Measurements from ENCODE around the gene FFAR1.

Gene FFAR1

GRCh38 chr19:35347171-35347929 lies at the start of gene FFAR1:
Gene FFAR1 (plus strand): TSS chr19:35347902. CDS start chr19:35351552, 3,650 bp downstream.
- DNase-seq = peak; percentile 83

DNA sequence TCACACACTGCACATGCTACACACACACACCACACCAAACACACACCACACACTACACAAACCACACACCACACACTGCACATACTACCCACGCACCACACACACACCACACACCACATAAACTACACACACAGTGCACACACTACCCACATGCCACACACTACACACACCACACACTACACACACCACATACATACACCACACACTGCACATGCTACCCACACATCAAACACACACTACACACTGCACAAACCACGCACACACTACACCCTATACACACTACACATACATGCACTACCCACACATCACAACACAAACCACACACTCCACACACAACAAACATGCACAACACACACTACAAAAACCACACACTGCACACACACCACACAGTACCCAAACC lies 49.8 kb upstream of the FFAR1 start:
- no peak for DNase-seq

DNA sequence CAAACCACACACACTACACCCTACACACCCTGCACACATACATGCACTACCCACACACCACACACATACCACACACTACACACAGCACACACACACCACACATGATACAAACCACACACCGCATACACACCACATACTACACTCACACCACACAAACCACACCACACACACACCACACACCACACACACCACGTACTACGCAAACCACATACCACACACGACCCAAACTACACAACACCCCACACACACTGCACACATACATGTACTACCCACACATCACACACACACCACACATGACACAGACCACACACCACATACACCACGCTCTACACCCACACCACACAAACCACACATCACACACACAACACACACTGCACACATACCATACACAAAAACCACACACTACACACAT lies 49.1 kb upstream of the FFAR1 start:
- DNase-seq = no peak

GRCh38 chr19:35299523-35300338 lies 48.0 kb upstream of the FFAR1 start:
- DNase-seq = no peak

GRCh38 chr19:35300339-35300649 lies 47.4 kb upstream of the FFAR1 start:
- no peak for DNase-seq

- no peak for DNase-seq
Measured at GRCh38 chr19:35301961-35302360, 45.7 kb upstream of the FFAR1 start.

GRCh38 chr19:35302446-35302845 lies 45.3 kb upstream of the FFAR1 start:
- DNase-seq = no peak

DNA sequence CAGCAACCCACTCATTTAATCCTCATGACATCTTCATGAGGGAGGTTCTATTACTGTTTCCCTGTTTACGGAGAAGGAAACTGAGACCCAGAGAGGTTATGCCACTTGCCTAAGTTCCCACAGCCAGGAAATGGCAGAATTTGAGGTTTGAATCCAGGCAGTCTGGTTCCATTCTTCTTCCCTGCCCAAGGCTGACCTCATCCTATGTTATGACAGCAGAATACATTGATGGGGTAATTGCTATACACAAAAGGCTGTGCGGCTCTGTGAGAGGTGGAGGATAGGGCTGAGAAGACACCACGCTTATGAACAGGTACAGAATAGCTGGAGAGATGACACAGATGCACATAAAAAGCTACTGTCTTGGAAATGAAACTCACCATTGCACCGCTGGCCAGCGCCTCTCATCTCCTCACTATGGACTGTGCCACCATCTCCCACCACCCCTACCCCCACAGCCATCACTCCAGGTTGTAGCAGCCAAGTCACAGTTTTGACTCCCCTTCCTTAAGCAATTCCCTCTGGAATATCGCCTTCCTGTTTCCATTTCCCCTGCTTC lies 44.3 kb upstream of the FFAR1 start:
- DNase-seq = no peak

- DNase-seq = no peak
Measured at GRCh38 chr19:35304036-35304435, 43.7 kb upstream of the FFAR1 start.

DNA sequence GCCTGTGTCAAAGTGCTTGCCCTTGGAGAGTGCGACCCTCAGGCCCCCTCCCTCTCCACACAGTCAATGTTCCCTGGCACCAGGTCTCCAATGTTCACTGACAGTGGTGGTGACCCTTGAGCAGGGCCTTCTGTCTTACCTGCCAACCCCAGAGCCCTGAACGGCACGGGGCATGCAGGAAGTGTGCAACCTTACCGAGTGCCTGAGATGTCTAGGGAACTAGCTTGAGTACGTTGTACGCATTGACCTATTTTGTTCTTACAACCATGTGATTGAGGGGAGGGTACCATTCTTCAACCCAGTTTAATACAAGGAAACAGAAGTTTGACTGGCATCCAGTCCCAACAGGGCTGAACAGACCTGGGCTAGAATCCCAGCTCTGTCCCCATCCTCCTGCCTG lies 42.5 kb upstream of the FFAR1 start:
- no peak for DNase-seq

DNA sequence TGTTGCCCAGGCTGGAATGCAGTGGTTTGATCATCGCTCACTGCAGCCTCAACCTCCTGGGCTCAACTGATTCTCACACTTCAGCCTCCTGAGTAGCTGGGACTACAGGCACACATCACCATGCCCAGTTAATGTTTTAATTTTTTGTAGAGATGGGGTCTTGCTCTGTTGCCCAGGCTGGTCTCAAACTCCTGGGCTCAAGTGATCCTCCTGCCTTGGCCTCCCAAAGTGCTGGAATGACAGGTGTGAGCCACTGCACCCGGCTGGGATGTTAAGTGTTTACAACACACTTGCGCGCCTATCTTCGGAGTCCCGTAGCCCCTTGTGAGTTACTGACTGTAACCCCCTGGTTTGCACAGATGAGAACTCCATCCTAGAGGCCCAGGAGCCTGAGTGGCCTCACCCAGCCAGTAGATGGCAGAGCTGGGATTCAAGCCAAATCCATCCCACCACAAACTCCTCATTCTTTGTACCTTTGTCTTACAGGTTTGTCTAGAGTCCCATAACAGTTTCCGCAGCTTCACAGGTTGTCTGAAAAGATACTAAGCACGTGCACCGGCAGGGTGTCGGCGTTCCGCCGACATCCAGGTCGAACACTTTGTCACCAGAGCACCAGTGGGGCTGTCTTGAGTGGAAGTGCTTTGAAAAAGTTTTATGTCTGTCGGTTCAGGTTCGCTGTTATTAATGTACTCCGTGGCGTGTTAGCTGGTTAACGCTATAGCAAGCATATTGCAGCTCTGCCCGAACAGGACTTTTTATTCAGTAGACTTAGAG lies 41.0 kb upstream of the FFAR1 start:
- DNase-seq = no peak

GRCh38 chr19:35307931-35308330 lies 39.8 kb upstream of the FFAR1 start:
- no peak for DNase-seq

DNA sequence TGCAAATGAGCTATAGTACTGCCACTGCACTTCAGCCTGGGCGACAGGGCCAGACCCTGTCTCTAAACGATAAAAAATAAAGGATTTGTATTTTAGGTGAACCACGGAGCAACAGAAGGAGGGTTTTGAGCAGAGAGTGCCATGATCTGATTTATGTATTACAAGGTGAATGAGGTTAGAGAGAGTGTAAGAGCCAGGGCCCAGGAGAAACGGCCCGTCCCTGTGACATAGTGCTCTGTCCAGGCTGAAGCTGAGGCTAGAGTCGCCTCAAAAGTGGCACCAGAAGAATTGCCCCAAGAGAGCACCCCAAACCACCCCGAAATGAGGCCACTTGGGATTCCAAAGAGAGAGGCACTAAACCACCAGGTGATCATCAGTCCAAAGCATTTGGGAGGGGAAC lies 38.8 kb upstream of the FFAR1 start:
- no peak for DNase-seq

DNA sequence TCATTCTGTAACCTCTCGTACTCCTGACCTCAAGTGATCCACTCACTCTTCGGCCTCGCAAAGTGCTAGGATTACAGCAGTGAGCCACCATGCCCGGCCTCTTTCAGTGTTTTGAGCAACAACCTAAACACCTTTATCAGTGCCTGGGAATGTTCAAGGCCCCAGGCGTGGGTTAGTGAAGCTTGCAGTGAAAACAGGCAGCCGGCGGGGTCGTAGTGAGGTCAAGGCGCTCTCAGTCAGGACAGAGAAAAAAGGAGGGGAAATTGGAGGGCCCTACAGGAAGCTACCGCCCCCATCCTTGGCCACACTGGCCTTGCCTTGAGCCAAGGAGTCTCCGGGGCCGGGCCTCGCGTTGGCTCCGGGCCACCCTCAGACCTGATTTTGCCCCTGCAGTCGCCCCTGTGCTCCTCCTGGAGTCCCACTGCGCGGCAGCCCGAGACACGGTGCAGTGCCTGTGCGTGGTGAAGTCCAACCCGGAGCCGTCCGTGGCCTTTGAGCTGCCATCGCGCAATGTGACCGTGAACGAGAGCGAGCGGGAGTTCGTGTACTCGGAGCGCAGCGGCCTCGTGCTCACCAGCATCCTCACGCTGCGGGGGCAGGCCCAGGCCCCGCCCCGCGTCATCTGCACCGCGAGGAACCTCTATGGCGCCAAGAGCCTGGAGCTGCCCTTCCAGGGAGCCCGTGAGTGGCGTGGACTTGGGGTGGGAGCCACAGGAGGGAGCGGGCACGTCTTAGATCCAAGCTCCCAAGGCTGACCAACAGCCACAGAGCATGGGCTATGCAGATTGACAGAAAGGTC lies 38.0 kb upstream of the FFAR1 start:
- DNase-seq = no peak

- no peak for DNase-seq
Measured at GRCh38 chr19:35310331-35310730, 37.4 kb upstream of the FFAR1 start.

DNA sequence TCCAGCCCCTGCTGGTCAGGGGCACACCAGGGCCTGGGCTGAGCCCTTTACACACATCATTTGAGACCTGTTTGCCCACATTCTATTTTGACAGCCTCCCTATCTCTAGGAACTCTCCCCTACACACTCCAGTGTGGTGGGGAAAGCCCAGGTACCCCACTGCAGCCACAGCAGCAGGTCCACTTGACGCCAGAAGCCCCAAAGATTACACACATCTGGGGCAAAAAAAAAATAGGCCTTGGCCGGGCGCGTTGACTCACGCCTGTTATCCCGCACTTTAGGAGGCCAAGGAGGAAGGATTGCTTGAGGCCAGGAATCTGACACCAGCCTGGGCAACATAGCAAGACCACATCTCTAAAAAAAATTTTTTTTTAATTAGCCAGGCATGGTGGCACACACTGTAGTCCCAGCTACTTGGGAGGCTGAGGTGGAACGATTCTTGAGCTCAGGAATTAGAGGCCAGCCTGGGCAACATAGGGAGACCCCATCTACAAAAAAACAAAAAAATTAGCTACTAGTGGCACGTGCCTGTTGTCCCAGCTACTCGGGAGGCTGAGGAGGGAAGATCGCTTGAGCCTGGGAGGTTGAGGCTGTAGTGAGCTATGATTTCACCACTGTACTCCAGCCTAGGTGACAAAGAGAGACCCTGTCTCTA lies 36.8 kb upstream of the FFAR1 start:
- DNase-seq = no peak

GRCh38 chr19:35311901-35312665 lies 35.6 kb upstream of the FFAR1 start:
- DNase-seq = no peak

DNA sequence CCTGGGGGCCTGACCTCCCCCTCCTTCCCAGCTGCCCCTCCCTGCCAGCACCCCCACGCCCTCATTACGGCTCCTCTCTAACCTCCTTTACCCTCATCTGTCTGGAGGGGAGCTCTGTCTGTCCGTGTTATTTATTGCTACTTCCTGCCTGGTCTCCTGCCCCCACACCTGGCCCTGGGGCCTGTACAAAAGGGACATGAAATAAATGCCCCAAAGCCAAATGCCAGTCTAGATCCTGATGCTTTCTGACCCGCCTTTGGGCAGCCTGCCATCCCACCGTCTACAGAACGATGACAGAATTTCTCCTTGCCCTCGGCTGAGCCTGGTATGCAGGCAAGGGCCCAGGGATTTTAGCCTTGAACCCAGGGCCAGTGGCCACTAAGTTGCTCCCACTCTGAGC lies 34.1 kb upstream of the FFAR1 start:
- no peak for DNase-seq

DNA sequence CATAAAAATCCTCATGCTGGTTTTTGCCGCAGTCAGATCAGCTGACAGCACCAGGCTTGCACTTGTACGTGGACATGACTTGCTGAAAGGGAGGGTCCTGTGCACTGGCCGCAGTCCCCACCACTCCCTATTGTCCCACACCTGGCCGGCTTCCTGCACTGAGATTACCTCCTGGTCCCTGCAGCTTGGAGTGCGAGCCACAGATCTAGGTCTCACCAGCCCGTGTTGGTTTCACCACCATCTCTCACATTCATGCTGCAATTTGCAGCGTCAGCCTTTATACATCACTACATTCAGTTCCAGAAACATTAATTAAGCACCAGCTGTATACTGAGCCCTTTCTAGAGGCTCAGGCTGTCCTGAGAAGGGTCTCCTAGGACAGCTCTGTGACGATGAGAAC lies 33.7 kb upstream of the FFAR1 start:
- DNase-seq = no peak

GRCh38 chr19:35314858-35315470 lies 32.7 kb upstream of the FFAR1 start:
- no peak for DNase-seq

DNA sequence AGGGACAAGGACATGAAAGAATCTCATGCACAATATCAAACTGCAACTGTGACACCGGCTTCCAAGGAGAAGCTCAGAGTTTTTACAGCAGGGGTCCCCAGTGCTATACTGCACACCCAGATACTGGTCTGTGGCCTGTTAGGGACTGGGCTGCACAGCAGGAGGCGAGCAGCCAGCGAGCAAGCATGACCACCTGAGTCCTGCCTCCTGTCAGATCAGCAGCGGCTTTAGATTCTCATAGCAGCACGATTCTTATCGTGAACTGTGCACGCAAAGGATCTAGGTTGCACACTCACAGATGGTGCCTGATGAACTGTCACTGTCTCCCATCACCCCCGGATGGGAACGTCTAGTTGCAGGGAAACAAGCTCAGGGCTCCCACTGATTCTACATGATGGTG lies 31.8 kb upstream of the FFAR1 start:
- DNase-seq = no peak
